ENCODE data around the gene BLOC1S4.
"Not testable (repeated sequence)": the region's sequence is repeated elsewhere in the genome, so short reads cannot be mapped to it uniquely, and the experiment has no call there.

The BLOC1S4 gene

DNA sequence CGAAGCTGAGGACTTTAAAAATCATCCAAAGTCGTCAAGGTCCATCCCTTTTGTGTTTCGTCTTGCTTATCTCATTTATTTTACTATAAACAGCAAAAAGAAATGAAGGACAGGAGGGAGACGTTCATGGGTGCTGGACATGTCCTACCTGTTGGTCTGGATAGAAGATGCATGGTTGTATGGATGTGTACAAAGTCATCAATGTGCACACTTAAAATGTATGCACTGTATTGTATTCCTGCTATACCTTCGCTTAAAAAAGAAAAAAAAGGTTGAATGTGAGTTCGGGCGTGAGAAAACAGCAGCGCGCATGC, 313 bp upstream of the BLOC1S4 start:
- in situ Hi-C loops (cut with MboI; ENCODE audit: low sequenced_read_pairs): loop anchor here (10.0 kb wide), 2 partner anchors 329 to 359 kb away; partner anchors contain the start of gene TADA2B

DNA sequence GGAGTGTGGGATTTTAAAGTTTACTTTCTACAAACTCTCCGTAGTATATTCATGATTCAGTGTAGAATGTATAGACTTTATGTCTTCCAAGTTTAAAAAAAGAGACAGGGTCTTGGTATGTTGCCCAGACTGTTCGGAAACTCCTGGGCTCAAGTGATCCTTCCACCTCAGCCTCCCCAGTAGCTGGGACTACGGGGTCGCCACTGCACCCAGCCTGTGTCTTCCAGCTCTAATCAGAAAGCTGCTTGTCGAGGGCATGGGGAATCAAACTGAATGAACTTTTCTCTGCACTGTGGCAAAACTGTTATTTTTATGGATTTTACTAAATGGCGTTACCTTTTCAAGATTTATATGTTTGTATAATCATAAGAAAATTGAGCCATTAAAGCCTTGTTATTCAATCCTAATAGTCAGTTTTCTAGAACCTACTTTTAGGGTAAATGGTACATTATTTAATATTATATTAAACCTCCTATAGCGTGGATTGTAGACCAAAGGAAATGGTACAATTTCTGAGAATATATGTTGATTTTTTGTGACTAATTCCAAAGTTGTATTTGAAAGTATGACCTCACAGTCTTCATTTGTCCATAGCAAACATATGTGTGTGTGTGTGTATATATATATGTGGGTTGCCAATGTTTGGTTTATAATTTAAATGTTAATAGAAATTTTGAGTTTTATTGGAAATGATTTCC, 1.1 kb downstream of the BLOC1S4 start:
- in situ Hi-C loops (cut with MboI; ENCODE audit: low sequenced_read_pairs): loop anchor here (10.0 kb wide), 2 partner anchors 328 to 358 kb away; partner anchors contain the start of gene TADA2B

- in situ Hi-C loops (cut with MboI; ENCODE audit: low sequenced_read_pairs): loop anchor here (10.0 kb wide), 2 partner anchors 326 to 356 kb away; partner anchors contain the start of gene TADA2B
Measured at GRCh38 chr4:6718932-6719610, 3.1 kb downstream of the BLOC1S4 start.

GRCh38 chr4:6719611-6720179, 3.7 kb downstream of the BLOC1S4 start:
- in situ Hi-C loops (cut with MboI; ENCODE audit: low sequenced_read_pairs): loop anchor here (10.0 kb wide), 2 partner anchors 325 to 355 kb away; partner anchors contain the start of gene TADA2B

DNA sequence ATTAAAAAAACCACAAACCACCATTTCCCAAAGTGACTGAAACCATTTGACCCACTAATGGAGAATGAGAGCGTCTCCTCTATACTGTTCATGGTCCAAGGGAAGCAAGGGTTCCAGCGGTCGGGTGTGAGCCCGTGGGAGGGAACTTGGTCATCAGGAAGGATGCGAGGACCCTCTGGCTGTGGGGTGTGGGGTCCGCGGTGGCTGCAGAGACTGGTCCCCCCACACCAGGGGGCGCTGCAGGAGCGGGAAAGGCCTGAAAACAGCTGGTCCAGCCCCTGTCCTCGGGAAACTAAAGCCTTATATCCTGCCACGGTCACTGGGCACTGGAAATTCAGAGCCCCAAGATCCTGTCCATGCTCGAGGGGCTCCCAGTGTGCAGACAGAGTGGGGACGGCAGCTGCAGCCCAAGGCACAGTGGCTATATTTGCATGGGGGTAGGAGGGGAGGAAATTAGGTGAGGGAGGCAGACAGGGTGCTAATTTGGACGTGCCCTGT, 4.3 kb downstream of the BLOC1S4 start:
- in situ Hi-C loops (cut with MboI; ENCODE audit: low sequenced_read_pairs): no loop called here

DNA sequence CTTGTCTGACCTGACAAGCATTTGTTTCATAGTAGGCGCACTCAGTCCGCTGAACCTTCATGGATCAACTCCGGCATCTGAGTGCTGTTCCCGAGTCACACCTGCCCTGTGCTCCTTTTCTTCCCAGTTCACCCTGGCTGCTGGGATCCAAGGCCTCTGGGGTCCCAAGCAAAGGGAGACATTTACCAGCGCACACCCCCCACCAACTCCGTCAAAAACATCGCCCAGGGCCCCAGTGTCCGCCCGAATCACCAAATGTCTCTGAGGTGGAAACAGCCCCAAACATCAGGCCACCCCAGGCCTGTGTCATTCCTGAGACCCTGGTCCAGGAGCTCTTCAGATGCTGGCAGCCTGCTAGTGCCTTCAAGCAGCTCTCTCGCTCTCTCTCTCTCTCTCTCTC, 5.1 kb downstream of the BLOC1S4 start:
- in situ Hi-C loops (cut with MboI; ENCODE audit: low sequenced_read_pairs): no loop called here

DNA sequence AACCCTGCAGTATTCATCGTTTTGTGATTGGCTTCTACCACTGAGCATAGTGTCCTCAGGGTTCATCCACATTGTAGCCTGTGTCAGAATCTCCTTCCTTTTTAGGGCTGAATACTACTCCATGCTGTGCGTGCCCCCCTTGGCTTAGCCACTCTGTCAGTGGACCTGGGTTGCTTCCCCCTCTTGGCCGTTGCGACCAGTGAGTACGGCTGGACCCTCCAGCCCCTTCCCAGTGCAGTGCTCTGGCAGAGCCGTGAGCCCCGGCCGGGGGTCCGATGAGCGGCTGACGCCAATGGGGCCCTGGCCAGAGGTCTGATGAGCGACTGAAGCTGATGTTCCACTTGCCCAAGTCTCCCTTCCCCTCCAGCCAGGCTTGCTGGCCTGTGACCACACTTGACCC, 6.9 kb downstream of the BLOC1S4 start:
- in situ Hi-C loops (cut with MboI; ENCODE audit: low sequenced_read_pairs): no loop called here

- in situ Hi-C loops (cut with MboI; ENCODE audit: low sequenced_read_pairs): no loop called here
Measured at GRCh38 chr4:6723851-6724250, 7.9 kb downstream of the BLOC1S4 start.

DNA sequence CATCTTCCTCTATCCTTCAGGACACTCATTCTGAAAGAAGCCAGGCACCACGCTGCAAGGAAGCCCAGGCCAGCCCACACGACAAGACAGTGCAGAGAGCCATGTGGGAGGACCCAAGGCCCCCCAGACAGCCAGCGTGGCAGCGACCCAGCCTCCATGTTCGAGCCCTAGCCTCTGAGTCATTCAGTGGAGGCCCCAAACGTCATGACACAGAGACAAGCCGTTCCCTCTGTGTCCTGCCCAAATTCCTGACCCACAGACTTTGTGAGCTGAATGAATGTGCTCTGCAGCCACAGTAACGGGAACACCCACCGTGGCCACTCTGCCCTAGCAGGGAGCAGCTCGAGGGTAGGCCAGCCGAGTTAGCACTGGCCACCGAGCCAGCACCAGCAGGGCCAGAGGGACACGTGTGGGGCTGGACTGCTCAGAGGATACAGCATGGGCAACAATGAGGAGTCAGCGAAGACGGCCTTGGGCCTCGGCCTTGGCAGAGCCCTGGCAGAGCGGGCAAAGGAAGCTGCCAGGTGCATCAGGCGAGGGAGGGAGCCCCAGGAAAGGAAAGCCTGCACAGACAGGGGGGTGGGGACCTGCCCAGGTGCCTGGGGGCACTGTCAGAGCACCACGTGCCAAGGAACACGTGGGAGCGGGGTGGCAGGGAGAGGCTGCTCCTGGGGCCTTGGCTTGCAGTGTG, 8.6 kb downstream of the BLOC1S4 start:
- in situ Hi-C loops (cut with MboI; ENCODE audit: low sequenced_read_pairs): no loop called here

- in situ Hi-C loops (cut with MboI; ENCODE audit: low sequenced_read_pairs): not testable (repeated sequence)
Measured at GRCh38 chr4:6725427-6725961, 9.5 kb downstream of the BLOC1S4 start.

GRCh38 chr4:6727081-6727942, 11.3 kb downstream of the BLOC1S4 start:
- in situ Hi-C loops (cut with MboI; ENCODE audit: low sequenced_read_pairs): no loop called here

- in situ Hi-C loops (cut with MboI; ENCODE audit: low sequenced_read_pairs): no loop called here
Measured at GRCh38 chr4:6727943-6728250, 11.9 kb downstream of the BLOC1S4 start.

DNA sequence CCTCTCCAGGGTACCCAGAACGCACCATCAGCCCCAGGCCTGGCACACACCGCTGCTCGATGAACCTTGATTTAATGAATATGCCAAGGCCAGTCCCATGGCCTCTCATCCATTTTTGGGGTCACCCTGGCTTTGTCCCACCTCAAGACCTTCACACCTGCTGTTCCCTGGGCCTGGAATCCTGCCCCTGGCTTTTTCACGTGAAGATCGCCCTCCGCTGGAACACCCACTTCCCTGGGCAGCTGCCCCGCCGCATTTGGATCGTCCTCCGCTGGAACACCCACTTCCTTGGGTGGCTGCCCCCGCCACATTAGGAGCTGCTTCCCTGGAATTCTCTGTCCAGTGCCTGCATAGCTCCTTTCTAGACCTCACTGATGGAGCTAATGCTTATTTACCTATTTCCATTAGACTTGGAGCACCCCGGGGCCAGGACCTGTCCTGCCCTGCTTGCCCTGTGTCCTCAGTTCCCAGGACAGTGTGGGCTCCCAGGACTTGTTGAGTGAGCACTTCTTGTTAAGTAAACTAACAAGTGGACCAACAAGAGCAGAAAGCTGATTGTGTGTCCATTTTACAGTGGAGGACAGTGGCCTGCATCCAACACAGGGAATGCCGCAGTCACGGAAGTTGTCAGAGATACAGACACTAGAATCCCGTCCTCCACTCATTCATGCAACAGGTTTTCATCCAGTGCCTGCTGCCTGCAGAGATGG, 12.5 kb downstream of the BLOC1S4 start:
- in situ Hi-C loops (cut with MboI; ENCODE audit: low sequenced_read_pairs): no loop called here

DNA sequence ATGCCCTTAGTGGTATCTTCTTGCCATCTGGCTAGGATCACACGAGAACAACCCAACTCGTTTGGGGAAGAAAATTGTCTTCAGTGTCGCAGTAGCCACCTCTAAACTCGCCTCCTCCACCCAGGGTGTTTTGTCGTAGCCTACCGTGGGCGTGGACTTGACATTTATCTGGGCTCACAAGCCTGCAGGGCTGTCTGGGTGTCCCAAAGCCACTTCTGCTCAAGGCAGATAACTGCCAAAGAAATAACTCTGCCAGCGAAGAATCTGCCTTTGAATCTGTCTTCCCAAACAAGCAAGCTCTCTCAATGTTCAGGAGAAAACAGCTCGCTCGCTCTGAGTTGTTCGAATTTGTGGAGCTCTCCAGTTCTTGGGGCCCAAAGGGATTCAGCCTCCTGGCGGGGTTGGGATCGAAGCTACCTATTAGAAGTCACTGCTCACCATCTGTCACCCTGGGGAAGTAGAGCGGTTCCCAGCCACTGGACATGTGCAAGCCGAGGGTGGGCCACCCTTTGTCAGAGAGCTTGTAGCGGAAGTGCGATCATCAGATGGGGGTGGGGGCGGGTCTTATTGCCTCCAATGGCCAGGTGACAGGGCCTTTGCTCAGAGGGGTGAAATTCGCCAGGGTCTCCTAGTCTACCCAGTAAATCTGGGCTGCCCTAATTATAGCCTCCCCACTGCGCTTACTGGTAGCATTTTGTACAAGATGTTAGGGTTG, 14.8 kb downstream of the BLOC1S4 start:
- in situ Hi-C loops (cut with MboI; ENCODE audit: low sequenced_read_pairs): no loop called here

DNA sequence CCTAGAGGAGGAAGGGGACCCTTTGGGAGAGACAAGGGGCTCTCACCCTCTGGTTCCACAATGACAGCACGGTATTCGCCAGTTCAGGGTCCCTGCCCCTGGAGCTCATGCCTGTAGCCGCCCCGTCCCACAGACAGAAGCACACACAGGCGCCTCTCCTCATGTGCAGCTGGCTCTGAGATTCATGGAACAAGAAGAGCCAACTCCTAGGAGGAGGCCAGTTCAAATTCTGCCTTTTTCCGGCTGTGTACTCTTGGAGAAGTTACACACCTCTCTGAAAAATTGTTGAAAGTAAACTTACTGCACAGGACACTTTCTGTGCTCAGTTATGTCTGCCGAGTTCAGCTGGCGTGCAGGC, 15.3 kb downstream of the BLOC1S4 start:
- in situ Hi-C loops (cut with MboI; ENCODE audit: low sequenced_read_pairs): no loop called here

DNA sequence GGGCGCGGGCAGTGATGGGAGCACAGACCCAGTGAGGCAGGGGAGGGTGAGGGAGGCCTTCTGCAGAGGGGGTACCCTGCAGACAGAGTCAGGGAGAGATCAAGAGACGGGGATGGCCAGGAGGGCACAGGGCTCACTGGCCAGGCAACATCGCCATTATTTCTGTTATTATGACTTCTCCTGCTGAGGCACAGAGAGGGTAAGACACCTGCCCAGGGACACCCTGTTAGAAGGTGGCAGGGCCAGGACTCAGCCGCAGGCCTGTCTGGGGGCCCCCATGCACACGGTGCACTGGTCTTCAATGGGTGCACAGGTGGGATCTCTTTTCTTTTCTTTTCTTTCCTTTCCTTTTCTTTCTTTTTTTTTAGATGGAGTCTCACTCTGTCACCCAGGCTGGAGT, 15.8 kb downstream of the BLOC1S4 start:
- in situ Hi-C loops (cut with MboI; ENCODE audit: low sequenced_read_pairs): no loop called here

DNA sequence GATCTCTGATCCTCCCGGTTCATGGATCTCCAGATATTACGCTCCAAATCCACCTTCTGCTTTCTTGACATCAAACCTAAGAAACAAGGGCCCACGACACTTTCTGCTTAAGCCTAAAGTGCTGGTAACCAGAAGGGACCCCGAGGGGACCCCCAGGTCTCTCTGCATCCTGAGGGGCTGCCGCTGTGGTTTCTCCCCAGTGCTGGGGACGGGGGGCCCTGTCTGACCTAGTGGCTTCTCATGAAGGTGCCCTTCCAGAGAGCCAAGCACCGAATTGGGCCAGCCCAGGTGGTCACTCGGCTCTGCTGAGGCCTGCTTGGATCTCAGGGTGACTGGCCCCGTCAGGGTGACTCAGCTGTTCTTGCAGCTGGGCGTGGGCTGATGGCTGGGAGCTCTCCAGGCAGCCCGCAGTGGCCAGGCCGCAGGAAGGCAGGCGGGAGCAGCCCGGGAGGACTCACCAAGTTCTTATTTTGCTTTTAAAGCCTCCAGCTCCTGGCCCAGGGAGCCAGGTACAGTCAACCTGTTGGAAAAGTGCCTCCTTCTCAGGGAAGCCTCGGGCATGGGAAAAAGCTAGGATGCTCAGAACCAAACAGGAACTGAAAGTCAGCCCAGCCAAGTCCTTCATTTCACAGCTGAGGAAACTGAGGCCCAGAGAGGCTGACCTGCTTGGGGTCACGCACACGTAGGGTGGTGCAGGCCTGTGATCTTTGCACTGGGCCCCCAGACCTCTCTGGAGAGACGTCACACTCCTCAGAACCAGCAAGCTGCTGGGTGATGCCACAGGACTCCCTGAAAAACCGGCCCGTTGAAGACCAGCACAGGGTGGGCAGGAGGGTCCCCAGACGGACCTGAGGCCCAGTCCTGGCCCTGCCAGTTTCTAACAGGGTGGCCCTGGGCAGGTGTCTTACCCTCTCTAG, 16.7 kb downstream of the BLOC1S4 start:
- in situ Hi-C loops (cut with MboI; ENCODE audit: low sequenced_read_pairs): no loop called here
